ENCODE measurements around the gene BPIFB2. TPM values are rescaled to one million over a fixed set of nuclear protein-coding genes. Genes with fewer than 3 reads are reported as not detected.

Gene BPIFB2
- total RNA-seq, 1 experiment from 2014 or later, result not detected

GRCh38 chr20:32975698-32976674 is 31.5 kb upstream of the BPIFB2 start:
- H3K4me3 ChIP-seq (ENCODE audit: insufficient read depth, low read depth, low read length), result no peak overlapping the region
- DNase-seq, result no peak

GRCh38 chr20:32976746-32977145 is 30.8 kb upstream of the BPIFB2 start:
- H3K36me3 ChIP-seq (replicated peaks; ENCODE audit: control insufficient read depth, insufficient read depth, low read length), result no peaks in the 10 kb centered on the region
- no peak for DNase-seq
- H3K27me3 ChIP-seq (ENCODE audit: control insufficient read depth, insufficient read depth, low read length), result no peaks in the 10 kb centered on the region
- H3K4me3 ChIP-seq (ENCODE audit: insufficient read depth, low read depth, low read length), result no peak overlapping the region

More at GRCh38 chr20:32975698-32976674, 31.5 kb upstream of the BPIFB2 start:
- Histone ChIP-seq H3K27me3 (ENCODE audit: control insufficient read depth, insufficient read depth, low read length) (no peaks in the 10 kb centered on the region), H3K36me3 (replicated peaks; ENCODE audit: control insufficient read depth, insufficient read depth, low read length) (no peaks in the 10 kb centered on the region)

DNA sequence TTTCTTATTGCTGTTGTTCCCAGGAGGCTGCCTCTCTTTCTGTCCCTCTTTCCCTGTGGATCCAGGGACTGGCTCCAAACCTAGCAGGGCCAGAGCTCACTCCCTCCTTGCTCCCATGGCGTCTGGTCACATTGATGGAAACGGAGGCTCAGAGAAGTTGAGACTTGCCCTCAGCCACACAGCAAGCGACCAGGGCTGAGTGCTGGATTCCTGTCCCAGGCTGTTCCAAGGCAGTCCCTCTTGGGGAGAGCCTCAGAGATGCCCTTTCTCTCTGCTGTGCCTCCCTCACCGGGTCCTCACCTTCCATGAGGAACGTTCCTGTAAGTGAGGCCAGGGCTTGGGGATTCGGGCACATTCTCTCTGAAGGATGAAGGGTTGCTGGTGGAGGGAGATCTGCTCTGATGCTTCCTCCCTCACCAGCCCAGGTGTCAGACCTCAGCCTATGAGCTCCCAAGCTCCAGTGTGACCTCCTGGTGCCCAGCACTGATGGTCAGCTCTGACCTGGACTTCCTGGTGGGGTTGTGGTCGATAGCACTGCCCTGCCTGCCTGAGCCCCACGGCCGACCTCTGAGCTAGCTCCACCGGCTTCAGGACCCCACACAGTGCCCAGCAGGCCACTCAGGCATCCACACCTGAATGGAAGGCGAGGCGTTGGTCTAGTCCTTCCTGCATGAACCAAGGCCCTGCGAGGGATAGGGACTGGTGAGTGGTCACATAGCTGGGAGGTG is 30.1 kb upstream of the BPIFB2 start:
- DNase-seq, result peak; percentile 19
- H3K4me3 ChIP-seq (ENCODE audit: insufficient read depth, low read depth, low read length), result no peak overlapping the region
- H3K27me3 ChIP-seq (ENCODE audit: control insufficient read depth, insufficient read depth, low read length), result no peaks in the 10 kb centered on the region
- no peaks in the 10 kb centered on the region for H3K36me3 ChIP-seq (replicated peaks; ENCODE audit: control insufficient read depth, insufficient read depth, low read length)

- Histone ChIP-seq H3K36me3 (replicated peaks; ENCODE audit: control insufficient read depth, insufficient read depth, low read length) (no peaks in the 10 kb centered on the region), H3K4me3 (ENCODE audit: insufficient read depth, low read depth, low read length) (no peak overlapping the region), H3K27me3 (ENCODE audit: control insufficient read depth, insufficient read depth, low read length) (no peaks in the 10 kb centered on the region)
- DNase-seq, result peak; percentile 18
These were observed 29.5 kb upstream of the BPIFB2 start for GRCh38 chr20:32978009-32978335.

GRCh38 chr20:32979201-32979998 is 28.1 kb upstream of the BPIFB2 start:
- DNase-seq, result peak; percentile 5

DNA sequence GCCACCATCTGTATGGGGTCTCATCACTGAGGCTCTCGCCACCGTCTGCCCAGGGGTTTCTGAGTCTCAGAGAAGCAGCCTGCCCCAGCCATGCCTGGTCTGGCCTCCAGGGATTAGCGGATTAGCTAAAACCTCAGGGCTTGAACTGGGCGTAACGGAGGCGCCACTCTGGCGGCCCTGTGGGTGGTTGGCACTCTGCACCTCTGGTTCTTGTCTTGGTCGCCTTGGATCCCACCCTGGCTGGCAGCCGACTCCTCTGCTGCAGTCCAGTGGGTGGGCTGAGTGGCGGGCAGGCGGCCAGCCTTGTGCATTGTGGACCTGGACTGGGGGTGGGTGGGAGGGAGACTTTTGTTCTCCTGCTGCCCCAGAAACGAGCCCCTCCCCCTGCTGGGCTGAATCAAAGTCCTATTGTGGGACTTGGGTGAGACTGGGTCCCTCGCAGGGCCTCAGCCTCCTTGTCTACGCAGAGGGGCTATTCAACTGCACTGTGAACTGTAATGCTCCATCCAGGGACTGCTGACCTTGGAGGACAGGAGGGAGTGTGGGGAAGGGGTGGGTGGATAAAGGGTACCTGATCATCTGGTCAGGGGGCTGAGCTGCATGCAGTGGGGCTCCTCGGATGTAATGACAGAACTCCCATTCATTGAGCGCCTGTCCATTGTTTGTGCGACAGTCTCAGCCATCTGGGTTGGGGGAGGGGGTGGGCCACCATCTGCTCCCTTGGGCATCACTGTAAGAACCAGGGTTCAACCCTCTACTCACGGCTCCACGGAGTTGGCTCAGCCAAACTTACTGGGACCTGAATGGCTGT is 27.2 kb upstream of the BPIFB2 start:
- no peaks in the 10 kb centered on the region for H3K36me3 ChIP-seq (replicated peaks; ENCODE audit: control insufficient read depth, insufficient read depth, low read length)
- H3K4me3 ChIP-seq (ENCODE audit: insufficient read depth, low read depth, low read length), result no peak overlapping the region
- DNase-seq, result peak; percentile 28
- H3K27me3 ChIP-seq (ENCODE audit: control insufficient read depth, insufficient read depth, low read length), result no peaks in the 10 kb centered on the region

More at GRCh38 chr20:32979201-32979998, 28.1 kb upstream of the BPIFB2 start:
- no peak overlapping the region for H3K4me3 ChIP-seq (ENCODE audit: insufficient read depth, low read depth, low read length)
- H3K27me3 ChIP-seq (ENCODE audit: control insufficient read depth, insufficient read depth, low read length), result no peaks in the 10 kb centered on the region
- H3K36me3 ChIP-seq (replicated peaks; ENCODE audit: control insufficient read depth, insufficient read depth, low read length), result no peaks in the 10 kb centered on the region

GRCh38 chr20:32980990-32981389 is 26.5 kb upstream of the BPIFB2 start:
- DNase-seq, result no peak
- H3K36me3 ChIP-seq (replicated peaks; ENCODE audit: control insufficient read depth, insufficient read depth, low read length), result no peaks in the 10 kb centered on the region
- H3K27me3 ChIP-seq (ENCODE audit: control insufficient read depth, insufficient read depth, low read length), result no peaks in the 10 kb centered on the region
- H3K4me3 ChIP-seq (ENCODE audit: insufficient read depth, low read depth, low read length), result no peak overlapping the region

- H3K4me3 ChIP-seq (ENCODE audit: insufficient read depth, low read depth, low read length), result no peak overlapping the region
- no peak for DNase-seq
- H3K27me3 ChIP-seq (ENCODE audit: control insufficient read depth, insufficient read depth, low read length), result no peaks in the 10 kb centered on the region
- no peaks in the 10 kb centered on the region for H3K36me3 ChIP-seq (replicated peaks; ENCODE audit: control insufficient read depth, insufficient read depth, low read length)
These were observed 24.7 kb upstream of the BPIFB2 start for GRCh38 chr20:32982617-32983458.

DNA sequence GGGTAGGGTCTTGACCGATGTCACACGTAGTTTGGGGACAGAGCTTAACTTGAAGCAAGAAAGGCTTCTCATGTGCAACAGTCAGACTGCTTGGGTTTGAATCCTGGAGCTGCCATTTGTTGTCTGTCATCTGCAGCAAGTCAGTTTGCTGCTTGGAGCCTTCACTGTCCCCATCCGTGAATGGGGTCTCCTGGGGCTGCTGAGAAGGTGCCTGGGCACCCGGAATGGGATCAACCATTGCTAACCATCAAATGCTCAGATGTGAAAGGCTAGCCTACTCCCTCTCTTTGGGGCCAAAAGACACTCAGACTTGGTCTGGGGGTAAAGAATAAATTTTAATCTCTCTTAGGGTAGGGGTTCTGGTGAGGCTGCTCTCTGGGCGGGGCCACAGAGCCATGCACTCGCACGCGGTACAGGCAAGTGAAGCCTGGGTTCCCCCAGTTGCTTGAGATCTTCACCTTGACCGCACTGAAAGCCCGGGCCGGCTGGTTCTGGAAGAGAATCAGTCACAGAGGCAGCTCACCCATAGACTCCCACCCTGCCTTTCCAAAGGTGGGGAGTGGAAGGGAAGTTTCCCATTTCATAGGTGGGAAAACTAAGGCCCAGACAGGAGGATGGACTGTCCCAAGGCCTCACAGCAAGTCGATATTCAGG is 23.9 kb upstream of the BPIFB2 start:
- no peak for DNase-seq
- no peaks in the 10 kb centered on the region for H3K36me3 ChIP-seq (replicated peaks; ENCODE audit: control insufficient read depth, insufficient read depth, low read length)
- no peaks in the 10 kb centered on the region for H3K27me3 ChIP-seq (ENCODE audit: control insufficient read depth, insufficient read depth, low read length)
- H3K4me3 ChIP-seq (ENCODE audit: insufficient read depth, low read depth, low read length), result no peak overlapping the region

DNA sequence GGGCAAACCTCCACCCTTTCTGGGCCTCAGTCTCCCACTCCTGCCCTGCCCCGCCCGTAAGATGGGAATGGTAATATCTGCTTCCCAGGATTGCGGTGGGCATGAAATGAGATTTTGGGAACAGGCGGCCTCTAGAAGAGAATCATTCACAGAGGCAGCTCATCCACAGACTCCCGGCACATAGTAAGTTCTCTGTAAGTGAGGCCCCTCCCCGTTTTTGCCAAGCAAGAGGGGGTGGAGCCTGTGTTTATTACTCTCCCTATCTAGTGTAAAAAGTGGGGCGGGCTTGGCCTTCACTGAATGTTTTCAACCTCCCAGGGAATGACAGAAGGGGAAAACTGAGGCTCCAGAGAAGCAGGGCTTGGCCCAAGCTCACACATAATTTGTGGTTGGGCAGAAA is 23.3 kb upstream of the BPIFB2 start:
- DNase-seq, result peak; percentile 68
- Histone ChIP-seq H3K4me3 (ENCODE audit: insufficient read depth, low read depth, low read length) (no peak overlapping the region), H3K36me3 (replicated peaks; ENCODE audit: control insufficient read depth, insufficient read depth, low read length) (no peaks in the 10 kb centered on the region), H3K27me3 (ENCODE audit: control insufficient read depth, insufficient read depth, low read length) (no peaks in the 10 kb centered on the region)

GRCh38 chr20:32984631-32985354 is 22.7 kb upstream of the BPIFB2 start:
- DNase-seq, result no peak
- Histone ChIP-seq H3K27me3 (ENCODE audit: control insufficient read depth, insufficient read depth, low read length) (no peaks in the 10 kb centered on the region), H3K4me3 (ENCODE audit: insufficient read depth, low read depth, low read length) (no peak overlapping the region), H3K36me3 (replicated peaks; ENCODE audit: control insufficient read depth, insufficient read depth, low read length) (no peaks in the 10 kb centered on the region)

GRCh38 chr20:32985596-32985995 is 21.9 kb upstream of the BPIFB2 start:
- H3K27me3 ChIP-seq (ENCODE audit: control insufficient read depth, insufficient read depth, low read length), result no peaks in the 10 kb centered on the region
- no peak overlapping the region for H3K4me3 ChIP-seq (ENCODE audit: insufficient read depth, low read depth, low read length)
- H3K36me3 ChIP-seq (replicated peaks; ENCODE audit: control insufficient read depth, insufficient read depth, low read length), result no peaks in the 10 kb centered on the region
- no peak for DNase-seq

Measured in H7 (cell line).